ENCODE data around the gene UPK2. TPM values are rescaled to one million over a fixed set of nuclear protein-coding genes. Genes with fewer than 3 reads are reported as not detected.

The UPK2 gene
- total RNA-seq, 1 donor: not detected

GRCh38 chr11:118924591-118925585 lies 31.2 kb upstream of the UPK2 start:
- Histone ChIP-seq H3K27me3 (ENCODE audit: insufficient read depth, low read length) (no peaks in the 10 kb centered on the region), H3K9me3 (ENCODE audit: low read depth, low read length) (no peaks in the 10 kb centered on the region), H3K4me3 (ENCODE audit: low read length) (peak overlapping the region; percentile 89), H3K4me1 (ENCODE audit: insufficient read depth, low read length) (peaks cover 75% of the 10 kb centered on the region)

GRCh38 chr11:118927554-118928100 lies 28.5 kb upstream of the UPK2 start:
- Histone ChIP-seq H3K4me3 (ENCODE audit: low read length) (no peak overlapping the region), H3K27me3 (ENCODE audit: insufficient read depth, low read length) (no peaks in the 10 kb centered on the region), H3K4me1 (ENCODE audit: insufficient read depth, low read length) (peaks cover 60% of the 10 kb centered on the region), H3K9me3 (ENCODE audit: low read depth, low read length) (no peaks in the 10 kb centered on the region)

- H3K4me3 ChIP-seq (ENCODE audit: low read length): peak overlapping the region; percentile 75
- H3K9me3 ChIP-seq (ENCODE audit: low read depth, low read length): no peaks in the 10 kb centered on the region
- H3K4me1 ChIP-seq (ENCODE audit: insufficient read depth, low read length): peaks cover 53% of the 10 kb centered on the region
- H3K27me3 ChIP-seq (ENCODE audit: insufficient read depth, low read length): no peaks in the 10 kb centered on the region
Observed at GRCh38 chr11:118928101-118928869, 27.8 kb upstream of the UPK2 start.

GRCh38 chr11:118928870-118929500 lies 27.1 kb upstream of the UPK2 start:
- Histone ChIP-seq H3K4me3 (ENCODE audit: low read length) (peak overlapping the region; percentile 75), H3K9me3 (ENCODE audit: low read depth, low read length) (no peaks in the 10 kb centered on the region), H3K27me3 (ENCODE audit: insufficient read depth, low read length) (no peaks in the 10 kb centered on the region), H3K4me1 (ENCODE audit: insufficient read depth, low read length) (peaks cover 46% of the 10 kb centered on the region)

GRCh38 chr11:118929501-118930093 lies 26.5 kb upstream of the UPK2 start:
- Histone ChIP-seq H3K4me1 (ENCODE audit: insufficient read depth, low read length) (peaks cover 40% of the 10 kb centered on the region), H3K27me3 (ENCODE audit: insufficient read depth, low read length) (no peaks in the 10 kb centered on the region), H3K4me3 (ENCODE audit: low read length) (peak overlapping the region; percentile 75)

GRCh38 chr11:118930094-118930712 lies 25.9 kb upstream of the UPK2 start:
- H3K4me3 ChIP-seq (ENCODE audit: low read length): peak overlapping the region; percentile 75
- peaks cover 38% of the 10 kb centered on the region for H3K4me1 ChIP-seq (ENCODE audit: insufficient read depth, low read length)
- no peaks in the 10 kb centered on the region for H3K9me3 ChIP-seq (ENCODE audit: low read depth, low read length)
- H3K27me3 ChIP-seq (ENCODE audit: insufficient read depth, low read length): no peaks in the 10 kb centered on the region

More at GRCh38 chr11:118929501-118930093, 26.5 kb upstream of the UPK2 start:
- no peaks in the 10 kb centered on the region for H3K9me3 ChIP-seq (ENCODE audit: low read depth, low read length)

- Histone ChIP-seq H3K4me3 (ENCODE audit: low read length) (no peak overlapping the region), H3K4me1 (ENCODE audit: insufficient read depth, low read length) (peaks cover 31% of the 10 kb centered on the region), H3K9me3 (ENCODE audit: low read depth, low read length) (no peaks in the 10 kb centered on the region), H3K27me3 (ENCODE audit: insufficient read depth, low read length) (no peaks in the 10 kb centered on the region)
Observed at GRCh38 chr11:118931571-118931970, 24.5 kb upstream of the UPK2 start.

GRCh38 chr11:118933486-118933885 lies 22.6 kb upstream of the UPK2 start:
- Histone ChIP-seq H3K4me1 (ENCODE audit: insufficient read depth, low read length) (peaks cover 13% of the 10 kb centered on the region), H3K9me3 (ENCODE audit: low read depth, low read length) (no peaks in the 10 kb centered on the region), H3K4me3 (ENCODE audit: low read length) (no peak overlapping the region), H3K27me3 (ENCODE audit: insufficient read depth, low read length) (no peaks in the 10 kb centered on the region)

- H3K9me3 ChIP-seq (ENCODE audit: low read depth, low read length): no peaks in the 10 kb centered on the region
Observed at GRCh38 chr11:118935376-118935775, 20.7 kb upstream of the UPK2 start.

GRCh38 chr11:118938491-118939403 lies 17.4 kb upstream of the UPK2 start:
- H3K4me1 ChIP-seq (ENCODE audit: insufficient read depth, low read length): peaks cover 16% of the 10 kb centered on the region
- no peaks in the 10 kb centered on the region for H3K27me3 ChIP-seq (ENCODE audit: insufficient read depth, low read length)

More at GRCh38 chr11:118935376-118935775, 20.7 kb upstream of the UPK2 start:
- Histone ChIP-seq H3K27me3 (ENCODE audit: insufficient read depth, low read length) (no peaks in the 10 kb centered on the region), H3K4me3 (ENCODE audit: low read length) (no peak overlapping the region), H3K4me1 (ENCODE audit: insufficient read depth, low read length) (peaks cover 17% of the 10 kb centered on the region)

GRCh38 chr11:118939404-118939915 lies 16.6 kb upstream of the UPK2 start:
- H3K27me3 ChIP-seq (ENCODE audit: insufficient read depth, low read length): no peaks in the 10 kb centered on the region
- no peak overlapping the region for H3K4me3 ChIP-seq (ENCODE audit: low read length)
- H3K9me3 ChIP-seq (ENCODE audit: low read depth, low read length): no peaks in the 10 kb centered on the region
- H3K4me1 ChIP-seq (ENCODE audit: insufficient read depth, low read length): peaks cover 16% of the 10 kb centered on the region

More at GRCh38 chr11:118938491-118939403, 17.4 kb upstream of the UPK2 start:
- Histone ChIP-seq H3K4me3 (ENCODE audit: low read length) (no peak overlapping the region), H3K9me3 (ENCODE audit: low read depth, low read length) (no peaks in the 10 kb centered on the region)

GRCh38 chr11:118939953-118940598 lies 16.0 kb upstream of the UPK2 start:
- Histone ChIP-seq H3K27me3 (ENCODE audit: insufficient read depth, low read length) (no peaks in the 10 kb centered on the region), H3K9me3 (ENCODE audit: low read depth, low read length) (no peaks in the 10 kb centered on the region), H3K4me1 (ENCODE audit: insufficient read depth, low read length) (peaks cover 16% of the 10 kb centered on the region), H3K4me3 (ENCODE audit: low read length) (no peak overlapping the region)
